ENCODE data around the gene FGFR3. TPM values are rescaled to one million over a fixed set of nuclear protein-coding genes. Genes with fewer than 3 reads are reported as not detected.

FGFR3 gene
- total and polyA plus RNA-seq, 2 of the 4 experiments (the other 2 are of a cell fraction), result 0.18 to 0.67 TPM

GRCh38 chr4:1743551-1743950 is 49.5 kb upstream of the FGFR3 start:
- Histone ChIP-seq H3K36me3 (ENCODE audit: control insufficient read depth, insufficient read depth, low read length) (peaks cover 25% of the 10 kb centered on the region), H3K4me2 (ENCODE audit: low read depth, low read length) (no peak overlapping the region), H2BK20ac (ENCODE audit: low read depth, low read length) (no peak overlapping the region), H4K5ac (ENCODE audit: low read depth, low read length) (no peak overlapping the region), H4K20me1 (ENCODE audit: insufficient read depth, low read length) (peaks cover 4% of the 10 kb centered on the region; the same call in 1 of the 2 replicates), H3K18ac (ENCODE audit: low read depth, low read length) (no peak overlapping the region), H4K91ac (ENCODE audit: insufficient read depth, low read depth, low read length) (no peak overlapping the region), H3K9me1 (ENCODE audit: insufficient read depth, low read length) (no peaks in the 10 kb centered on the region), H3K9ac (ENCODE audit: low read depth, low read length) (no peak overlapping the region), H3K14ac (replicated peaks; ENCODE audit: low read depth, low read length) (no peak overlapping the region), H2BK15ac (ENCODE audit: low read depth, low read length) (no peak overlapping the region), H3K9me3 (ENCODE audit: control insufficient read depth, insufficient read depth, low read length) (peaks cover 2% of the 10 kb centered on the region), H2BK120ac (ENCODE audit: low read depth, low read length) (no peak overlapping the region), H4K8ac (ENCODE audit: low read depth in 2 of 2, low read length in 2 of 2) (no peak overlapping the region), H3K4me1 (ENCODE audit: control insufficient read depth, insufficient read depth, low read length) (no peaks in the 10 kb centered on the region), H3K23ac (ENCODE audit: low read depth, low read length) (no peak overlapping the region), H3K27ac (ENCODE audit: insufficient read depth, low read length) (no peak overlapping the region), H3K4ac (ENCODE audit: low read depth, low read length) (no peak overlapping the region), H2AK5ac (ENCODE audit: low read depth, low read length) (no peak overlapping the region), H3K79me1 (ENCODE audit: low read depth in 1 of 2, low read length in 2 of 2) (no peaks in the 10 kb centered on the region; a peak in 1 of 4 replicates), H3K27me3 (ENCODE audit: control insufficient read depth, insufficient read depth, low read length) (no peaks in the 10 kb centered on the region; the same call in 1 of the 2 replicates), H3K4me3 (ENCODE audit: insufficient read depth, low read depth, low read length) (no peak overlapping the region), H2AK9ac (replicated peaks; ENCODE audit: low read depth, low read length, poor library complexity) (no peak overlapping the region), H3K56ac (ENCODE audit: extremely low read depth, insufficient read depth, low read length) (no peak overlapping the region), H2AFZ (replicated peaks; ENCODE audit: low read length, poor library complexity) (no peak overlapping the region), H2BK5ac (ENCODE audit: low read depth, low read length, poor library complexity, severe bottlenecking) (no peak overlapping the region)
- 80% methylated on average over 1 of the region's 12 CpGs; no CpG with 5 or more reads in 1 of the 2 experiments for WGBS, 2 experiments (ENCODE audit: extremely low coverage in 2 of 2, insufficient read length in 1 of 2)
- dilution Hi-C loops (cut with HindIII; ENCODE audit: low sequenced_read_pairs, unreplicated experiment), result no loop called here
- TF ChIP-seq RFX5 (IDR thresholded peaks at IDR 0.05; ENCODE audit: low read depth, low read length), result no peak
- no peak for TF ChIP-seq RCOR1 (IDR thresholded peaks at IDR 0.05; ENCODE audit: insufficient replicate concordance, low read length)
- no peak for TF ChIP-seq NFE2L2 (IDR thresholded peaks at IDR 0.05; ENCODE audit: low read depth, low read length)
- TF ChIP-seq RAD21 (IDR thresholded peaks at IDR 0.05; ENCODE audit: low read length), result no peak
- no peak for TF ChIP-seq CTCF (conservative IDR thresholded peaks at IDR 0.05; ENCODE audit: low read depth, low read length)
- TF ChIP-seq USF2 (IDR thresholded peaks at IDR 0.05; ENCODE audit: low read depth, low read length), result no peak
- no peak for TF ChIP-seq SMC3 (IDR thresholded peaks at IDR 0.05; ENCODE audit: low read depth, low read length)
- no peak for TF ChIP-seq CHD1 (IDR thresholded peaks at IDR 0.05; ENCODE audit: low read depth, low read length)
- no peak for TF ChIP-seq MAFK (IDR thresholded peaks at IDR 0.05; ENCODE audit: low read depth, low read length)
- no peak for TF ChIP-seq FOS (IDR thresholded peaks at IDR 0.05; ENCODE audit: low read depth, low read length)
- TF ChIP-seq MXI1 (IDR thresholded peaks at IDR 0.05; ENCODE audit: borderline replicate concordance, low read depth, low read length), result no peak
- TF ChIP-seq CEBPB (IDR thresholded peaks at IDR 0.05; ENCODE audit: low read depth, low read length), result no peak
- no TSS peak for BruUV-seq (replicated peaks)
- ATAC-seq (ENCODE audit: low read depth) (no peak), DNase-seq (no peak)
- CTCF ChIA-PET, result interaction anchor here (1.3 kb wide), 1 partner anchor 67 kb away, joined by 4 read pairs; no protein-coding TSS in a partner anchor
- intact Hi-C loops (cut with micrococcal nuclease), result no loop called here
- POLR2A ChIA-PET (ENCODE audit: unreplicated experiment), result no interaction called here
- in situ Hi-C loops (cut with MboI; ENCODE audit: low sequenced_read_pairs), result loop anchor here (5.0 kb wide), 2 partner anchors 69 to 159 kb away; no protein-coding TSS in a partner anchor
